ENCODE results near the gene ZGRF1.
A peak's percentile ranks its signal among the peaks of the same experiment; 100 is the strongest.
"Not testable (repeated sequence)": the region's sequence is repeated elsewhere in the genome, so short reads cannot be mapped to it uniquely, and the experiment has no call there.

The ZGRF1 gene

DNA sequence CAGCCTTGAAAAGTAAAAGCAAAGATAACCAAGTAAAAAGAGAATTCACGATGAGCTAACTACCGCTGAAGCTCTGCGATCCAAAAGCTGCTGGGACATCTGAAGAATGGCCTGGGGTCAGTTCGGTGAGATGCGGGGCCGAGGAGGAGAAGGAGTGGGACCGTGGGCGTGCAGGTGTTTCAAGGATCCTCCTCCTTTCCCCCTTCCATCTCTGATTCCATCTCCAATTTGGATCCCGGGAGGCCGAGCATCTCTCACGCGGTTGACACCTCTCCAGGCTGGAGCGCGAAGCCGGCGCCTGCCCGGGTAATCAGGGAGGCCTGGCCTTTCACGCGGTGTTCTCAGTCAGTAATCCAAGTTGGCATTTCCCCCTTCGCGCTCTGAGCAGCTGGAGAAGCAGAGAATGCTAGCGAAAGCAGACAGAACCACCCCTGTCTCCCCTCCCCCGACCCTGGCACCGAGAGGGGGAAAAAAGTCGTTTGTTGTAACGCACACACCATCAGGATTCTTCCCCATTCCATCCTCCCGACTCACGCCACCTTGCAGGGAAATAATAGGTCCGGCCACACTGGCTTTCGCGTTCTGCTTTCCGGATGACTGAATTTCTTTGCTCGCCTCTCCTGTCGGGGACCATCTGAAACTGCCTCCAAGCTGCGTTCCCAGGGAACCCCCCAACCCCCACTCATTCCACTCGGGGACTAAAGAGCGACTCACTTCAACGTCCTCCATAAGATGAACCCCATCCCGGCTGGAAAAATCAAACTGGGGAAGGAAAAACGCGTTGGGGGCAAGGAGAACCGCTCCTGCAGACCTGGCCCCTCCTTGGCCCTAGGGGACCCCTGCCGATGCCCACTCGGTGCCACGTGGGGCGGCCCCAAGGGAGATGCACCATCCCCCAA lies 127.2 kb downstream of the ZGRF1 start:
- in situ Hi-C loops (cut with HindIII; ENCODE audit: low pct_ligation_motif_present, low pct_unique_long_range_greater_than_20kb, low sequenced_read_pairs) = no loop called here
- DNase-seq = peak; percentile 44

DNA sequence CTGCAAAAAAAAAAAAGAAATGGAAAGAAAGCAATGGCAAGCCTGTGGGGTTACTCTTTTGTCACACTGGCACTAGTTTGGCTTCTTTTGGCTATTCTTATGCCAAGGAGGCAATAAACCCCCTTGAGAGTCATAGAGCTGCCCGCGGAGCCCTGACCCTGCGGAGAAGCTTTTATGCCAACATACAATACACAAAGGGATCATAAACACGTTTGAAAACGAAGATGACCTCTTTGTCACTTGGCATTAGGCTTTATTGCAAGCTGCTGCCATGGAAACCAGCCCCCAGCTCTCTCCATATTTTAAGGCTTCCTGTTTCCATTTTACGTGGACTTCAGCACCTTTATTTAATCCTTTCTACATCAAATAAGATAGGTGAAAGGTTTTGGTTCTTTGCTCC lies 128.4 kb downstream of the ZGRF1 start:
- in situ Hi-C loops (cut with HindIII; ENCODE audit: low pct_ligation_motif_present, low pct_unique_long_range_greater_than_20kb, low sequenced_read_pairs) = no loop called here
- no peak for DNase-seq

DNA sequence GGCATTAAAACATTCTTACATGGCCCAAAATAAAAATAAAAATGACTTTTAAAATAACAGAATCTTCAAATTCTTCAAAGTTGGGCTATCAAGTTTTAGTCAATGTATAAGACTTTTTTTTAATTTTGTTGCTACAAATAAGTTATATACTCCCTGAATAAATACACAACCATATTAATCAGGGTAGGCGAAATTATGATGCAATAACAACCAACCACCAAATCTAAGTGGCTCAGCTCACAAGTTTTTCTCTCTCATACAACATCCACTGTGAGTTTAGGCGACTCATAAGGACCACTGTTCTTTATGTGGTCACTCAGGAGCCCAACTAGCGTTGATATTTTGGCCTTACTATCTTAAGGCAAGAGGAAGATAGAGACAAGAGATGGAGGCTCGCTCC lies 131.9 kb downstream of the ZGRF1 start:
- in situ Hi-C loops (cut with HindIII; ENCODE audit: low pct_ligation_motif_present, low pct_unique_long_range_greater_than_20kb, low sequenced_read_pairs) = no loop called here
- no peak for DNase-seq

DNA sequence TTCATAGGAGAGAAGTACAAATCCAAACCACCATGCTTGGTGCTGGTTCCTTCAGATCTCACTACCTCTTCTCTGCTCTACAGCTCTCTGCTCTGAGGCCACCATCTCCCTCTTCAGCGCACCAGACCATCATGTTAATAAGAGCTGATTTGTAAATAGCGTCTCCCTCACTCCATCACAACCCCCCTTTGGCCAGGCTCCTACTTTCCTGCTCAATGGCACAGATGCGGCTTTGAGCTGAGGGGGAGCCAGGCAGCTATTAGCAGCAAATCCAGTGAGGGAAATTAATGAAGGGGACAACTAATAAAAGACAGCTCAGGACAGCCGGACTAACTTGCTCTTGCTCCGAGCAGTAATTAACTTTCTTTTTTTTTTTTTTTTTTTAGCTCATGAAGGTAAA lies 133.8 kb downstream of the ZGRF1 start:
- no peak for DNase-seq
- in situ Hi-C loops (cut with HindIII; ENCODE audit: low pct_ligation_motif_present, low pct_unique_long_range_greater_than_20kb, low sequenced_read_pairs) = no loop called here

DNA sequence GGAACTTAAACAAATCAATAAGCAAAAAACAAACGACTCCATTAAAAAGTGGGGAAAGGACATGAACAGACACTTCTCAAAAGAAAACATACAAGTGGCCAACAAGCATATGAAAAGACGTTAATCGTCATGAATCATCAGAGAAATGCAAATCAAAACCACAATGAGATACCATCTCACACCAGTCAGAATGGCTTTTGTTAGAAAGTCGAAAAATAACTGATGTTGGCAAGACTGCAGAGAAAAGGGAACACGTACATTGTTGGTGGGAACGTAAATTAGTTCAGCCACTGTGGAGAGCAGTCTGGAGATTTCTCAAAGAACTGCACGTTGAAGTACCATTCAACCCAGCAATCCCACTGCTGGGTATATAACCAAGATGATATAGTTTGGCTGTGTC lies 144.4 kb downstream of the ZGRF1 start:
- DNase-seq = no peak
- in situ Hi-C loops (cut with HindIII; ENCODE audit: low pct_ligation_motif_present, low pct_unique_long_range_greater_than_20kb, low sequenced_read_pairs) = no loop called here

DNA sequence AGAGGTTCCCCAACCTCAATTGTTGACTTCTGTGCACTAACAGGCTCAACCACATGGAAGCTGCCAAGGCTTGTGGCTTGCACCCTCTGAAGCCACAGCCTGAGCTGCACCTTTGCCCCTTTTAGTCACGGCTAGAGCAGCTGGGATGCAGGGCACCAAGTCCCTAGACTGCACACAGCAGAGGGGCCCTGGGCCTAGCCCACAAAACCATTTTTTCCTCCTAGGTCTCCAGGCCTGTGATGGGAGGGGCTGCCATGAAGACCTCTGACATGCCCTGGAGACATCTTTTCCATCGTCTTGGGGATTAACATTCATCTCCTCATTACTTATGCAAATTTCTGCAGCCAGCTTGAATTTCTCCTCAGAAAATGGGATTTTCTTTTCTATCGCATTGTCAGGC lies 145.9 kb downstream of the ZGRF1 start:
- in situ Hi-C loops (cut with HindIII; ENCODE audit: low pct_ligation_motif_present, low pct_unique_long_range_greater_than_20kb, low sequenced_read_pairs); DNase-seq: not testable (repeated sequence)
